CMK (cell line): ENCODE data around the gene STARD9.
A peak's percentile ranks its signal among the peaks of the same experiment; 100 is the strongest.
"Not testable (repeated sequence)": the region's sequence is repeated elsewhere in the genome, so short reads cannot be mapped to it uniquely, and the experiment has no call there.

Experiments used
- DNase-seq: peaks from one replicate; pipeline ENCODE4 v3.0.0-alpha.2; 2010; ENCODE audit warnings: low read depth

STARD9 gene

DNA sequence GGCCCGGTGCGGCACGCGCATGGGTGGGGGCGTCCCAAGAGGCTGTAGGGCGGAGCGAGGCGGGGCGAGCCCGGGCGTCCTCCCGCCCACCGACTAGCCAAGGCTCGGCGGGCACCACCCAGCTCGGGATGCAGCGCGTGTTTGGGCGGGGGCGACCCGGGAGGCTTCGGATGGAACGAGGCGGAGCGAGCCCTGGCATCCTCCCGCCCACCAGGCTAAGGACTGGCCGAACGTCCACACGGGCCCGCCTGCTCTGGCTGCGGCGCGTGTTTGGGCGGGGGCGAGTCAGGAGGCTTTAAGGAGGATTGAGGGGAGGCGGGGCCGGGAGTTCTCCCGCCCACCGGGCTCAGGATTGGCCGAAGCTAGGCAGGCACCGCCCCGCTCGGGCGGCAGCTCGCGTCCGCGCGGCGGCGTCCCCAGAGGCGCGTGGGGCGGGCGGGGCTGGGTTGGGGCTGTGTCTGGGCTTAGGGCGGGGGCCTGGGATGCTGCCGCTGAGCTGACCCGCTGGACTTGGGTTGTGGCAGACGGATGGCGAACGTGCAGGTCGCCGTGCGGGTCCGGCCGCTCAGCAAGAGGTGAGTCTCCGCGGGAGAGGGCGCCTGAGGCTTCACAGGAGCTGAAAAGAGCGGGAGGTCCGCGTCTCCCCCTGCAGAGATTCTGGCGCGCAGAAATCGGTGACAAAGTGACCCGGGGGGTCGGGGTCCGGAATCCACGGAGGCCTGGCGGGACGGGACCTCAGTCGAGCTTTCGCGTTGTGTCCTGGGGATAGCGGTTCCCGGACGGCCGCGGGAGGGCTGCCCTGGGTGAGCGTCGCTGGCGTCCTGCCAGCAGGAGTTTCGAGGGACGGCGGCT lies at the start of gene STARD9:
Gene STARD9 (plus strand): TSS at position 419 of the 852 bp plus-strand sequence. CDS start 110 bp downstream, at position 529.
- DNase-seq, result peak; percentile 86

DNA sequence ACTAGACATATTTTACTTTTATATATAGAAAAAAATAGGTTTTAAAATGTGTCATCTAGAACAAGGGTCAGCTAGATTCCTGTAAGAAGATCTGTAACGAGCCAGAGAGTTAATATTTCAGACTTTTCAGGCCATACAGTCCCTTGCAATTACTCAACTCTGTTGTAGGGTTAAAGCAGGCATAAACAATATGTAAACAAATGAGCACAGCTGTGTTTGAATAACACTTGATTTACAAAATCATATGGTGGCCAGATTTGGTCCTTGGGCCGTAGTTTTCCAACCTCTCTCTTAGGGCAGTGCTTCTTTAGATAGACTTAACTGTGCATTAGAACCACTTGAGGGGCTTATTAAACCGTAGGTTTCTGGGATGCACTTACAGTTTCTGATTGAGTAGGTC lies 46.4 kb upstream of the STARD9 start:
- DNase-seq, result no peak

DNA sequence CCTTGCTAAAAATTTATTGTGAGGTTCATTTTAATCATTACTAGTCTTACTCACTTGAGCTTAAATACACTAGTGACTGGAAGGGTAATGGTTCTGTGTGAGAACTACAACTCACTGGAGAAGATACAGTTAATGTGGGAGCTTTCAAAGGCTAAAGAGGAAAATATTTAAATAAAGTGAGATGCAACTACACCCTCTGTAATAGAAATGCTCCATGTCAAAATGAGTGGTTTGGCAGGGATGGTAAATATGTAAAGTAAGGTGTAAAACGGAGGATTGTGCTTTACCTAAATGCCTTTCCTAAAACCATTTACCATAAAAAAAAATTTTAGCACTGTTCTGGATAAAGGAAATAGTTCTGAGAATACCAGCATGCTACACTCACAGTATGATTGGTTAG lies 42.2 kb upstream of the STARD9 start:
- no peak for DNase-seq

DNA sequence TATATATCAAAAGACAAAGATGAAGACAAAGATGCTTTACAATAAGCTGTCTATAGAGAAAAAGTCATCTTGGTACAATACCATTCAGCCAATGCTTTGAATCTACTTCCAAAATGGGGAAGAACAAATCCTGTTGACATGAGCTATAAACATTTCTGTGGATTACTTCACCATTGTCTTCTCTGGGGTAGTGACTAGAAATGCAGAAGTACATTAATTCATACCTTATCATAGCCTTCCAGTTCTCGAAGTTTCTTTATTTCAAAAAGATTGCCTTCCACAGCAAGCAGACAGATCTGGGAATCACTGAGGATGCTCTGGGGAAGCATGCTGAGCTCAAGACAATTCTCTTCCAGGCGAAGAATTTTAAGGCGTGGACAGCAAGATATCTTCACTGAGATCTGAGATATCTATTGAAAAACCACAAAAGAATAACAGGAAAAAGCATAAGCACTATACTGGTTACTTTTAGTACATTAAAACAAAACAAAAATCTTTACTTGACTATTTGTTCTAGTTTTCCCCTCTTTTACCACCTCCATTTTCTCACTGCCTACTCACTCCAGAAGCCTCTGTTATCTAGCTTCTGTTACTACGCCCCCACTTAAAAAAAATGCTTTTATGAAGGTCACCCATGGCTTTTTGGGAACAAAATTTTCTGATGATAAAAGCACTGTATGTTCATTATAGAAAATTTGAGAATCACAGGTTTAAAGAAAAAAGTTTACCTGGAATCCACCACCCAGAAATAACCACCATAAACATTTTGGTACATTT lies 30.4 kb upstream of the STARD9 start:
- no peak for DNase-seq

DNA sequence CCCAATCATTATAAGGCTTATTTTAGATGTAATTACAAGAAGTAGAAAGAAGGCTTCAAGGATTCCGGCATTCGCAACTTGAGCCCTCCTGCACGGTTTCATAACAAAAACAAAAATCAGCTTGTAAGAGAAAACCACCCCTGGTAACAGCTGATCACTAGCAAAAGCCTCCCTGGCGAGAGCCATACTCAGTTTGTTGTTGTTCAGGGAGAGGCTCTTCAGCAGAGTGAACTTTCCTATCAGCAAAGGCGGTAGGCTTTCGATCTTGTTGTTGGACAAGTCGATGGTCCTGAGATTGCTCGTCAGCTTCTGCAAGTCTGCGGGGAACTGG lies 27.5 kb upstream of the STARD9 start:
- no peak for DNase-seq

DNA sequence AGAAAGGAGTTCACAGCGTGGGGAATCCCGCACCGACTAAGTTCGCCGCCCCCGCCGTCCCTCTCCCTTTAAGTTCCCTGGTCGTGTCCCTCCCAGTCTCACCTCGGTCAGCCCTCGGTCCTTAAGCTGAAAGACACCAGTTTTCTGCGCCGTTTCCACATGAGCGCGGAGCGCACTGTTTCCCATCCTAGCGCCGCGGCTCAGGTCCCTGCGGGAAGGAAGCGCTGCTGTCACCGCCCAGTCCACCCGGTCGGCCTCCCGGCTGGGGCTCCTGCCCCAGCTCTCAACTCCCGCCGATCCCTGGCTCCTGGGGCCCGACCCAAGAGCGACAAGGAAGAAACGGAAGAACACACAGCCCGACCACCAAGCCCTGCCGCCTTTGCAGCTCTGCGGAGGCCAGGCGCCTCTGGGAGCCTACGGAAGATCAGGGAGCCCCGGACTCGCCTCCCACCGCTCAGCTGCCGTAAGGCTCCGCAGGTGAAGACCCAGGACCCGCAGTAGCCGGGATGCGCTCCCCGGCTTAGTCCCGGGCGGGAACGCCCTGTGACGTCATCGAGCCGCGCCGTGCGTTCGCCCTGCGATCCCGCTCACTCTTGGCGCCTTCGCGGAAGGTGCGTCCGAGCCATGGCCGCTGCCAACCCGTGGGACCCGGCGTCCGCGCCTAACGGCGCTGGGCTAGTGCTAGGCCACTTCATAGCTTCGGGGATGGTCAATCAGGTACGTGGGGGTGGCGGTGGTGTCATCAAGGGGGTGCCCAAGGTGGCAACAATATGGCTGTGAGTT lies 27.0 kb upstream of the STARD9 start, which contains the start of the genes HAUS2 and LRRC57:
Gene HAUS2 (plus strand): TSS at position 590 of the 783 bp plus-strand sequence. CDS start 35 bp downstream, at position 625.
Gene LRRC57 (minus strand): TSS at position 545 of the 783 bp plus-strand sequence. CDS start 359 bp downstream, at position 186.
- peak; percentile 66 for DNase-seq

DNA sequence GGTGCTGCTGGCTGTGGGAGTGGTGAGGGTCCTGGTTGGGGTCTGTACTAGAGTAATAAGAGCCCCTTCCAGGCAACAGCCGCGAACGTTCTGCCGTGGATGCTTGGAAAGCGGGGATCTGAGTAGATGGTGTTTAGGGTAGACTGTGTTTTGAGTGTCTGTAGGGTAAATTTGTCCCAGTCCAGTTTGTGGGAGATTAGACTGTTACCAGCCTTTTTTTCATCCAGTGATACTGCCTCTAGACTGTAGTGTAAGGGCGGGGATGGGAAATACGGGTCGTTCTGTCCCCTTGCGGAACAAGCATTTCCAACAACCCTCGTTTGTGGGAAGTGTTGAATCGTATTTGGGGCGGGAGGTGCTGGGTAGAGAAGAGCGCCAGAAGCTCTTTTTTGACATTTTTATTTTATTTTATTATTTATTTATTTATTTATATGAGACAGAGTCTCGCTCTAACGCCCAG lies 26.3 kb upstream of the STARD9 start:
- peak; percentile 15 for DNase-seq

DNA sequence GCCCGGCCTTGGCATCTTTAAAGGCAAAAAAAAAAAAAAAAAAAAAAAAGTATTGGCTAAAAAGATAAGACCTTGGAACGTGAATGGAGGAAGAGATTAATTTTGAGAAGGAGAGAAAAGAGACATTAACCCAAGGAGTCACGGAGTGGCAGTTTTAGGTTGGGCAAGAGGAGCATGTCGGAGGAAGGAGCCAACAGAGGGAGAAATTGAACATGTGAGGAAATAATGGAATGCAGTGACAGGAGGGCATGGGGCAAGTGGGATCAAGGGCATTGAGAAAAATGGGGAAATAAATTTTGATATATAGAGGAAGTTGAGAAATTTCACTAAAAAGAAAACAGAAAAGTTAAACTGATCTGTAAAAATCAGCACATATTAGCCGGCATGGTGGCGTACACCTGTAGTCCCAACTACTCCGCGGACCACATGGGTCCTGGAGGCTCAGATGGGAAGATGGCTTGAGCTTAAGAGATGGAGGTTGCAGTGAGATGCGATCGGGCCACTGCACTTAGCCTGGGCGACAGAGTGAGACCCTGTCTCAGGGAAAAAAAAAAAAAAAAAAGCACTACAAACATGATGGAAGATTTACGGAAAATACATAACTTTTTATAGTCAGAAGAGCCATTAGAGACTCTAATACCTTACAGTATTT lies 25.5 kb upstream of the STARD9 start:
- no peak for DNase-seq

DNA sequence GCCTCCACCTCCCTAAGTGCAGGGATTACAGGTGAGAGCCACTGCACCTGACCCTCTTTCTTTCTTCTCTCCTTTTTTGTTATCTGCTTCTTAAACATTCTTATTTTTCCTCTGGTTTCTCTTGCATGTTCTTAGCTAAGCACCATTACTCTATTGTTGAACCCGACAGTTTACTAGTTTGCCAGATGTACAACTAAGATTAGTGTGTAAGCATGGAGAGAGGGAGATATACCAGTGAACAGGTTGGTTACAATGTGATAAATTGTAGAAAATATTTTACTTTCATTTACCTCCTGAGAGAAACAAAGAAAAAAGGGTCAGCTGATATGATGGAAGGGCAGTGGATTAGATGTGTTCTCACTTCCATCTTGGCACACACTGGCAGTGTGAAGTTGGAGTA lies 21.9 kb upstream of the STARD9 start:
- no peak for DNase-seq

DNA sequence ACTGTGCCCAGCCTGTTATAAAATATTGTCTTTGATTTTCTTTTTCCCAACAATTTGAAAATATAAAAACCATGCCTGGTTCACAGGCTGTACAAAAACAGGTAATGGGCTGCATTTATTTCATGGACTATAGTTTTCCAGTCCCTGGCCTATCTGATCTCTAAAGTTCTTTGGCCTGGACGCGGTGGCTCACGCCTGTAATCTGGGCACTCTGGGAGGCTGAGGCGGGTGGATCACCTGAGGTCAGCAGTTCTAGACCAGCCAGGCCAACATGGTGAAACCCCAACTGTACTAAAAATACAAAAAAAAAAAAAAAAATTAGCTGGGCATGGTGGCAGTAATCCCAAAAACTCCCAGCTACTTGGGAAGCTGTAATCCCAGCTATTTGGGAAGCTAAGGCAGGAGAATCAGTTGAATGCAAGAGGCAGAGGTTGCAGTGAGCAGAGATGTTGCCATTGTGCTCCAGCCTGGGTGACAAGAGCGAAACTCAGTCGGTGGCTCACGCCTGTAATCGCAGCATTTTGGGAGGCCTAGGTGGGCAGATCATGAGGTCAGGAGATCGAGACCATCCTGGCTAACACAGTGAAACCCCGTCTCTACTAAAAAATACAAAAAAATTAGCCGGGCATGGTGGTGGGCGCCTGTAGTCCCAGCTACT lies 18.7 kb upstream of the STARD9 start:
- DNase-seq, result not testable (repeated sequence)

DNA sequence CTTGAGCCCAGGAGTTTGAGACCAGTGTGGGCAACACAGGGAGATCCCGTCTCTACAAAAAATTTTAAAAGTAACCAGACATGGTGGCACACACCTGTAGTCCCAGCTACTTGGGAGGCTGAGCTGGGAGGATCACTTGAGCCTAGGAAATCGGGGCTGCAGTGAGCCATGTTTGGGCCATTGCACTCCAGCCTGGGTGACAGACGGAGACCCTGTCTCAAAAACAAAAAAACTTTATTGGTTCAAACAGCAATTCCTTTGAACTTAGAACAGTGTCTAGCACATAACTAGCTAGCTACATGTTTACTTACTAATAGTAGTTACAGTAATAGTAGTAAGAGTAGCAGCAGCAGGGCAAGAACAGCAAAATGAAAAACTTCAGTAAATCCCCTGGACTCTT lies 16.7 kb upstream of the STARD9 start:
- DNase-seq, result no peak

DNA sequence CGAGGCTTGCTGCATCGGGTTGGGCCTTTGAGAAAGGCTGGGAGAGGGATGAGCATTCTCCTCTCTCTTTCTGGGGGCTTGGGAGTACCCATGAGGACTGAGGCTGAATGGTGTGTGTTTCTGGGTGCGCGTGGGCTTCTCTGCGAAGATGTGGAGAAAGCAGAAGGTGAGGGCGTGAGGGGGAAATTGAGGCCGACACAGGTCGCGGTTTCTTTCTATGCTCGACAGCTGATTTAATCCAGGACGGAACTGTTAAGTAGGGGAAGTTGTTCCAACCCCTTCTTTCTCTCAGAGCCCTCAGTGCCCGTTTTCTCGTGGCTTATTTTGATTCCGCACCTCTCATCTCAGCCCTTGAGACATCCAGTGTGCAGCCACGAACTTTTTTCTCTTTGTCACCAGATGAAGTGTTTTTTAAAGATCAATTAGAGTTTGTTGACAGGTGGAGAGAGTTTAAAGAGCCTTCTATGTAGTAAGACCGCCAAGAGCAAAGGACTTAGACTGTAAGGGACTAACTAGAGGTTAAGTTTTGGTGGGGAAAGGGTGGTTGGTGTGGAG lies 711 bp downstream of the STARD9 start:
- DNase-seq, result no peak

DNA sequence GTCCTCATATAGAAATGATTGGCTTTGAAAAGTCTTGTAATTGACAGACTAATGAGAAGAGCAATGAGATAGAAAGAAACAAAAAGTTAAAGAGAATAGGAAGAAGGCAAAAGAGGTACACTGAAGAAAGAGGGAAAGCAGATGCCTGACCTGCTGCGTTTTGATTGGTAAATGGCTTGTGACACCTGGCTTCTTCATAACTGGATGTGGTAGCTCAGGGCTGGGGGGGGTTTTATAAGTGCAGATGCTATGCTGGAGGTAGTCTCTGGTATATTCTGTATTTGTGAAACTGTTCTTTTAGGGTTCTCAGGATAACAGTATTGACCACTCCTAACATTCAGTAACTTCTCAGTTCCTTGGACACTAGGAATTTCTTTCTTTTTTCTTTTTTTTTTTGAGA lies 1.4 kb downstream of the STARD9 start:
- no peak for DNase-seq

DNA sequence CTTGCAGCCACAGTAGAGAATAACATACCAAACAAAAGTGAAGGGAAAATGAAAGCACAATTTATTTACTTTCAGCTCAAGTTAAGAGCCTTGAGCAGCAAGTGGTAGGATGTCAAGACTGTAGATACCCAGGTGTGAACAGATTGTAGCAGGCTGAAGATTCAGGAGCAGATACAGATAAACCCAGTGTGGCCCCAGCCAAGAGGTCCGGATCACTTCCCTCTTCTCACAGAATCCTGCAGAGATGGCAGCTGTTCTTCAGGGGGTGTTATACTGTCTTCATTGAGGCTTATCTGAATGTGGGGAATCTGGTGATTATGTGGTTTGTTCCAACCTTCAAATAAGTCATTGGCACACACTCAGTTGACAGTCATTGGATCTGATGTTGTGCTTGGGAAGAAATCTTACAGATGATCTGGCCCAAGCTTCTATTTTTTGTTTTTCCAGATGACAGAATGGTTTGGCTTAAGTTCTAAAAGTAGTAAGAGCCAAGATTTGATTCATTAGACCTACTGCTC lies 2.2 kb downstream of the STARD9 start:
- DNase-seq, result no peak

DNA sequence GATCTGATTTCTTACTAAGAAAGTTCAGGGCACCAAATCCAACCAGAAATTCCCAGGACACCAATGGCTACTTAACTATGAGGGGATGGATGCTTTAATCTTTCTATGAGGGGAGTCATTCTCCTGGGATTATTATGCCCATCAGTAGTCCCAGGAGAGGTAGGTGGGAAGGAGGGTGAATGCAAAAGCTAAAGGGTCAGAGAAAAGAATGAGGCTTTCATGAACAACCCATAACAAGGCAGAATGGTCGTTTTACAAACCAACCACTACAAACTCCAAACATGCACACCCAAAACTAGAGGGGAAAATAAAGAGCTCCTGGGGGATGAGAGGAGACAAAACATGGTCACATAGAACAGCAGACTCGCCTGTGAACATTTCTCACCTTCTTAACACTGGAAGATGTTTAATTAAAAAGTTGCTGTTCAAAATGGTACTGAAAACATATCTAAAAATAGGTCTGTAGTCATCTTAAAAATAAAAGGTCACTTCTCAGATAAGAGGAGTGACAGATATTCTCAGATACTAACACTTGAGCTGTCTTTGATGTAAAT lies 3.7 kb downstream of the STARD9 start:
- DNase-seq, result no peak

DNA sequence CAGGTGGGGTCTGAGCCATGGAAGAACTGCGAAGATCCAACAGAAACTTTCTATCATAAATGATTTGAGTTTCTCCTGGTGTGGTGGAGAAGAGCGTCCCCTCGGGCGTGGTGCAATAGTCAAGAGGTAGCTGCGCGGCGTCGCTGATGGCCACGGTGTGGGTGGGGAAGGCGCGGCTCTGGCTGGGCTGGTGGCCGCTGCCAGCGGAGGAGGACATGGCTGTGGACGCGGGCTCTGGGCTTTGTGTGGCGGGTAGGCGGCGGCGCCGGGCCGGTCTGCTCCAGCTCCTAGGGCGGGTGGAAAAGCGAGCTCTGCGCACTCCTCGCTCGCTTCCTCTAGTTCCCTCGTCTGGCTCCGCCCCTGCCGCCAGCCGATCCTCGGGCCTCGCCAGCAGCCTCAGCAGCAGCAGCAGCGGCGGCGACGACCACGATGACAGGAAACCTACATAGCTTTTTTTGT lies 5.9 kb downstream of the STARD9 start:
- peak; percentile 25 for DNase-seq

DNA sequence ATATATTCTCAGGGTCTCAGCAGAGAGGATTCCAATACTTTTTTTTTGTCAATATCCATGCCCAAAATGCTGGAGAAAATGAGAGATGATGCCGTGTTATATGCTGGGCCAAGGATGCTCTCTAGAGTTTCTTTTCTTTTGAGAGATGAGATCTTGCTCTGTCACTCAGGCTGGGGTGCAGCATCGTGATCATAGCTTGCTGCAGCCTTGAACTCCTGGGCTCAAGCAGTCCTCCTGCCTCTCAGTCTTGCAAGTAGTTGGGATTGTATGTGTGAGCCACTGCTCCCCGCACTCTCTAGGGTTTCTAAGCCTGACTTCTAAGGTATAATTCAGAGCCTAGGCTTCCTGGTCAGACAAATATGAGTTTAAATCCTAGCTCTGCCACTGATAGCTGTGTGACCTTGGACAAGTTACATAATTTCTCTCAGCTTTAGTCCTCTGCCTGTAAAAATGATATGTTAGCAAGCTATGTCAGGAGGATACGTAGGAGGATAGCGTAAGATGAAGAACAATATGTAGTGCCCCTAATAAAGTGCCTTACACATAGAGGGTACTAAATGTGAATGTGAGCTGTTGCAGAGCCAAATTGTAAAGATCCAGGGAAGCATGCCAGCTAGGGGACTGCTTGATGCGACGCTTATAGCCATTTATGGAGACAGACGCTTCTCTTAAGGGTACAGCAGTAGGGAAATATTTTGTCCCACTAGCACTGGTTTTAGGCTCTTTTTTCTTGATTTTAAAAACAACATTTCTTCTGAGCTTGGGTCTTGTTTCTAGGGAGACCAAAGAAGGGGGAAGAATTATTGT lies 7.4 kb downstream of the STARD9 start:
- no peak for DNase-seq

DNA sequence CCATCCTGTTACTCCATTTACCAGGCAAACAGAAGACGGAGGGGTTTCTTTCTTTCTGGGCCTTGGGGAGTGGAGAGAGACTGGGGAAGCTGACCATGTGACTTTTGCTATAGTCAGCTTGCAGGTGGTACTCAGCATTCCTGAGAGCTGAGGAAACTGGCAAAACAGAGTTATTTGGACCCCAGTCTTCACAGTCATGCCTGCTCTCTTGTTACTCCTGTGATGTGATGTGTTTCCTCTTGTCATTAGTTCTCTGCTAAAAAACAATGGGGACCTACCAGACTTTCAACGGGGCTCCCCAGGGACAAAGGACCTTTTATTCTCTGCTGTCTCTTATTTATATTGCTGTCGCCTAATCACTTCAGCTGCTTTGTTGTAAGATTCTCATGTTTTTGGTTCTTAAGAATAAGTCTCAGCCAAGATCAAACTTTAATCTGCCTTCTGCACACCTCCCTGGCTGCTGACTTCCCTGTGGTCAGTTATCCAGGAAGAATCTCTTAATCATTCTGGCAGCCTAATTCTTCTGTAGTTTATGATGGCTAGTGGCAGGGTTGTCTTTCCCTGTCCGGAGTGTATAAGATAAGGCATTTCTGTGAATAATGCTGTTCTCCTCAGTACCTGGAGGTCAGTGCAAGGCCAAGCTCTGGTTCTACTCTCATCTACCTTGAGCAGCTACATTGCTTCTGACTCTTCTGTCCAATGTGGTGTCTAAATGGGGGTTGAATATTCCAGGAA lies 8.8 kb downstream of the STARD9 start:
- peak; percentile 39 for DNase-seq
